ENCODE measurements around the gene ARL2. TPM values are rescaled to one million over a fixed set of nuclear protein-coding genes. Genes with fewer than 3 reads are reported as not detected.

Gene ARL2
- total and polyA plus RNA-seq, 2 donors (not counting 1 experiment from before 2014, with no cell fraction given): 99.2 to 138 TPM

DNA sequence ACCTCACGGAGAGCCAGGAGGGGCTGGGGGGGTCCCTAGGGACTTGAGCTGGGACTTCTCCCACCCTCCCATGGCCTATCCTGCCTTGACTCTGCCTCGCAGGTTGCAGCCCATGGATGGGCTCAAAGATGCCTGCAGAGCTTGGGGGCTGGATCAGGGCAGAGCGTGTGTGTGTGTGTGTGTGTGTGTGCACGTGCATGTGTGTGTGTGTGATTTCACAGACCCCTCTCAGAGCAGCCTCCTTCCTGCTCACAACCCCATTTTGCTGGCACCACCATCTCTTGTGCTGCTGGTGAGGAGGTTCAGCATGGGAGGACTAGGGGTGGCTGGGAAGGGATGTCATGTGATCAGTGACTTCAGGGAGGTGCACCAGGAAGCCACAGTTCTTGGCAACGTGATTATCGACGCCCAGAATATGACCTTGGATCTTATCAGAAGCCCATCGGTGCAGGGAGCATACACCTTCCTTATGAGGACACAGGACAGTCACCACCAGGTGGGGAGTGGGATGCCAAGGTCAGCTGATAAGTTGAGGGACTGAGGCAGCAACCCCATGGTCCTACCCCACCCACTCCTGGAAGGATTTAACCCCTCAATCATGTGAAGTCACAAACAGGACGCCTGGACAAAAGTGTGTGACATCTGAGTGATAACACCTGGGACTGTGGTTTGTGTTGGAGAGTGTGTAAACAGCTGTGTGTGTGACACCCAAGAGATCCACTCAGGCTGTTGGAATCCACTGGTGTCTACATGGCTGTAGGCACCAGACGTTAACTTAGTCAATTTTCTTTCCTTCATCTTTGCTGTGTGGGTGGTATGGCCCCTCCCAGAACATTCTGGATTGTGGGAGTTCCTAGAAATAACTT is 46.2 kb downstream of the ARL2 start:
- DNase-seq (ENCODE audit: low read depth in 2 of 2): peak; percentile 8 to 30
- Histone ChIP-seq H3K9ac (ENCODE audit: insufficient read depth, low read length) (no peak overlapping the region), H4K20me1 (ENCODE audit: control insufficient read depth, extremely low read depth, insufficient read depth, low read length) (no peaks in the 10 kb centered on the region), H2AFZ (ENCODE audit: low read length) (no peak overlapping the region), H3K27ac (ENCODE audit: insufficient read depth, low read length) (no peak overlapping the region), H3K4me2 (ENCODE audit: extremely low read depth, insufficient read depth, low read length) (no peak overlapping the region), H3K36me3 (ENCODE audit: control insufficient read depth, insufficient read depth, low read length) (no peaks in the 10 kb centered on the region), H3K4me3 (replicated peaks in 1 of 4; ENCODE audit: control extremely low read depth in 1 of 4, insufficient read depth in 1 of 4, low read depth in 3 of 4, low read length in 4 of 4) (no peak overlapping the region), H3K9me3 (ENCODE audit: control insufficient read depth, insufficient read depth, low read depth, low read length) (no peaks in the 10 kb centered on the region), H3K4me1 (ENCODE audit: control insufficient read depth, extremely low read depth, insufficient read depth, low read length) (no peaks in the 10 kb centered on the region), H3K79me2 (ENCODE audit: control insufficient read depth, insufficient read depth, low read length) (no peaks in the 10 kb centered on the region), H3K27me3 (ENCODE audit: control insufficient read depth, insufficient read depth, low read length) (no peaks in the 10 kb centered on the region)
- no peak for TF ChIP-seq EZH2 (IDR thresholded peaks at IDR 0.05; ENCODE audit: low read length, missing control alignments)

DNA sequence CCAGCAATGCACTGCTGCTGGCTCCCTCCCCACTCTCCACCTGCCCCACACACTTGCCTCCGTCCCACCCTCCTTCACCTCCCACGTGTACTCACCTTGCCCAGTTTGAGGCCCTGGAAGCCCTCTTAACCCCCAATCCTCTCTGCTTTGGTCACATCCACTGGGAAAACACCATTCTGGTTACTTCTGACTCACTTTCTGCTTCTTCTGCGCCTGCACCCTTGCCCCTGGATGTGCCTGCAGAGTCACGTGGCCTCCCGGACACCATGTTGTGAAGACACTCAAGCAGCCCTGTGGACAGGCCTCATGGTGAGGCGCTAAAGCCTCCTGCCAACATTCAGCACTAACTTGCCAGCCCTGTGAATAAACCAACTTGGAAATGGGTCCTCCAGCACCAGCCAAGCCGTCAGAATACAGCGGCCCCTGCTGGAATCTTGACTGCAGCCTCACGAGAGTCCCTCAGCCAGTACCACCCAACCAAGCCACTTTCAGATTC is 47.0 kb downstream of the ARL2 start:
- no peaks in the 10 kb centered on the region for H4K20me1 ChIP-seq (ENCODE audit: control insufficient read depth, extremely low read depth, insufficient read depth, low read length)
- H3K4me2 ChIP-seq (ENCODE audit: extremely low read depth, insufficient read depth, low read length): no peak overlapping the region
- H3K4me1 ChIP-seq (ENCODE audit: control insufficient read depth, extremely low read depth, insufficient read depth, low read length): no peaks in the 10 kb centered on the region
- H3K27ac ChIP-seq (ENCODE audit: insufficient read depth, low read length): no peak overlapping the region
- H3K36me3 ChIP-seq (ENCODE audit: control insufficient read depth, insufficient read depth, low read length): no peaks in the 10 kb centered on the region
- no peaks in the 10 kb centered on the region for H3K27me3 ChIP-seq (ENCODE audit: control insufficient read depth, insufficient read depth, low read length)
- H3K79me2 ChIP-seq (ENCODE audit: control insufficient read depth, insufficient read depth, low read length): no peaks in the 10 kb centered on the region
- DNase-seq (ENCODE audit: low read depth in 2 of 2): peak; percentile 8 to 27
- TF ChIP-seq, protein P1, sequence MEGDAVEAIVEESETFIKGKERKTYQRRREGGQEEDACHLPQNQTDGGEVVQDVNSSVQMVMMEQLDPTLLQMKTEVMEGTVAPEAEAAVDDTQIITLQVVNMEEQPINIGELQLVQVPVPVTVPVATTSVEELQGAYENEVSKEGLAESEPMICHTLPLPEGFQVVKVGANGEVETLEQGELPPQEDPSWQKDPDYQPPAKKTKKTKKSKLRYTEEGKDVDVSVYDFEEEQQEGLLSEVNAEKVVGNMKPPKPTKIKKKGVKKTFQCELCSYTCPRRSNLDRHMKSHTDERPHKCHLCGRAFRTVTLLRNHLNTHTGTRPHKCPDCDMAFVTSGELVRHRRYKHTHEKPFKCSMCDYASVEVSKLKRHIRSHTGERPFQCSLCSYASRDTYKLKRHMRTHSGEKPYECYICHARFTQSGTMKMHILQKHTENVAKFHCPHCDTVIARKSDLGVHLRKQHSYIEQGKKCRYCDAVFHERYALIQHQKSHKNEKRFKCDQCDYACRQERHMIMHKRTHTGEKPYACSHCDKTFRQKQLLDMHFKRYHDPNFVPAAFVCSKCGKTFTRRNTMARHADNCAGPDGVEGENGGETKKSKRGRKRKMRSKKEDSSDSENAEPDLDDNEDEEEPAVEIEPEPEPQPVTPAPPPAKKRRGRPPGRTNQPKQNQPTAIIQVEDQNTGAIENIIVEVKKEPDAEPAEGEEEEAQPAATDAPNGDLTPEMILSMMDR (conservative IDR thresholded peaks at IDR 0.05 in 1 of 2, IDR thresholded peaks at IDR 0.05 in 1 of 2; ENCODE audit: low read depth in 1 of 2, low read length in 2 of 2): peak in 1 of 2 donors; percentile 37
- no peak for TF ChIP-seq EZH2 (IDR thresholded peaks at IDR 0.05; ENCODE audit: low read length, missing control alignments)
- H2AFZ ChIP-seq (ENCODE audit: low read length): no peak overlapping the region
- H3K4me3 ChIP-seq (replicated peaks in 1 of 4; ENCODE audit: control extremely low read depth in 1 of 4, insufficient read depth in 1 of 4, low read depth in 3 of 4, low read length in 4 of 4): no peak overlapping the region
- H3K9me3 ChIP-seq (ENCODE audit: control insufficient read depth, insufficient read depth, low read depth, low read length): no peaks in the 10 kb centered on the region
- H3K9ac ChIP-seq (ENCODE audit: insufficient read depth, low read length): no peak overlapping the region

DNA sequence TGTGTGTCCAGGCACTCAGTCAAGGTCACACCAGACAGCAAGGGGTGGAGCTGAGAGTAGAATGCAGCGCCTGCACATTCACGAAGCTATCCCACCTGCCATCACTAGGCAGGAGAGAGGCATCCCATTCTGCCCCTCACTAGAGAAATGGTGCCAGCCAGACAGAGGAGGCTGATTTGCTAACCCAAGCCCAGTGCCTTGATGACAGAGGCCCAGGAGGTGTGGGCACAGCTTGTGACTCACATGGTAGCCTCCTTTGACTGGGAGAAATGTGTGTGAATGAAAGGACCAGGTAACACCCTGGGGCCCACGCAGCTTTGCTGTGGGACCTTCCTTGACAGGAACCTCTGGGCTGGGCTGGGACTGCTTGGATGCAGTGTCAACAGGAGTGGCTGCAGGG is 49.6 kb downstream of the ARL2 start:
- Histone ChIP-seq H3K4me3 (replicated peaks in 1 of 4; ENCODE audit: control extremely low read depth in 1 of 4, insufficient read depth in 1 of 4, low read depth in 3 of 4, low read length in 4 of 4) (no peak overlapping the region), H4K20me1 (ENCODE audit: control insufficient read depth, extremely low read depth, insufficient read depth, low read length) (no peaks in the 10 kb centered on the region), H3K4me1 (ENCODE audit: control insufficient read depth, extremely low read depth, insufficient read depth, low read length) (no peaks in the 10 kb centered on the region), H3K9ac (ENCODE audit: insufficient read depth, low read length) (no peak overlapping the region), H3K36me3 (ENCODE audit: control insufficient read depth, insufficient read depth, low read length) (no peaks in the 10 kb centered on the region), H3K27me3 (ENCODE audit: control insufficient read depth, insufficient read depth, low read length) (no peaks in the 10 kb centered on the region), H3K4me2 (ENCODE audit: extremely low read depth, insufficient read depth, low read length) (no peak overlapping the region), H2AFZ (ENCODE audit: low read length) (no peak overlapping the region), H3K79me2 (ENCODE audit: control insufficient read depth, insufficient read depth, low read length) (no peaks in the 10 kb centered on the region), H3K27ac (ENCODE audit: insufficient read depth, low read length) (no peak overlapping the region), H3K9me3 (ENCODE audit: control insufficient read depth, insufficient read depth, low read depth, low read length) (no peaks in the 10 kb centered on the region)
- TF ChIP-seq EZH2 (IDR thresholded peaks at IDR 0.05; ENCODE audit: low read length, missing control alignments): no peak
- TF ChIP-seq, protein P1 (conservative IDR thresholded peaks at IDR 0.05 in 1 of 2, IDR thresholded peaks at IDR 0.05 in 1 of 2; ENCODE audit: low read depth in 1 of 2, low read length in 2 of 2): no peak
- no peak for DNase-seq (ENCODE audit: low read depth in 2 of 2)
